ENCODE results near the gene FAM3A.

- TF ChIP-seq SMC3 (conservative IDR thresholded peaks at IDR 0.05; ENCODE audit: insufficient read depth, low read depth, low read length) (no peak), NBN (IDR thresholded peaks at IDR 0.05; ENCODE audit: low read depth) (no peak), TAF9B (IDR thresholded peaks at IDR 0.05; ENCODE audit: partially characterized antibody) (no peak), CTCF (IDR thresholded peaks at IDR 0.05 in 2 of 3, conservative IDR thresholded peaks at IDR 0.05 in 1 of 3; ENCODE audit: insufficient read depth in 2 of 3, low read depth in 1 of 3, low read length in 3 of 3) (no peak), CBX8 (IDR thresholded peaks at IDR 0.05; ENCODE audit: borderline replicate concordance, extremely low read depth, low read depth, low read length, poor library complexity, severe bottlenecking) (no peak), BACH1 (tag; IDR thresholded peaks at IDR 0.05) (no peak), ILK (tag; IDR thresholded peaks at IDR 0.05; ENCODE audit: borderline replicate concordance, low read depth) (no peak), ZNF253 (CRISPR knock-in tag; conservative IDR thresholded peaks at IDR 0.05) (no peak), POLR2AphosphoS5 (IDR thresholded peaks at IDR 0.05; ENCODE audit: control insufficient read depth, insufficient read depth, low read depth, low read length) (no peak), RBM15 (IDR thresholded peaks at IDR 0.05; ENCODE audit: insufficient read depth, low read length) (no peak), RNF2 (IDR thresholded peaks at IDR 0.05) (no peak), MXI1 (IDR thresholded peaks at IDR 0.05; ENCODE audit: low read depth, low read length) (no peak)
Observed at GRCh38 chrX:154502098-154502497, 13.9 kb downstream of the FAM3A start.
